Activated CD4-positive, alpha-beta T cell treated with anti-CD3 and anti-CD28 coated beads, Interleukin-2, amount 50 U/mL, for 48 hours (primary cell): Measurements from ENCODE around the gene RIC8A.
A peak's percentile ranks its signal among the peaks of the same experiment; 100 is the strongest.
"Not testable (repeated sequence)": the region's sequence is repeated elsewhere in the genome, so short reads cannot be mapped to it uniquely, and the experiment has no call there.

ENCODE experiments used
- DNase-seq, 2 experiments: peaks; one replicate each; pipeline ENCODE4 v3.0.0-alpha.2; 2020

The RIC8A gene

GRCh38 chr11:207208-207862 is at the start of gene RIC8A, which contains the start of gene BET1L:
RIC8A (plus strand) TSS chr11:207708; CDS start chr11:208855, 1,147 bp downstream.
BET1L (minus strand) TSS chr11:207399; CDS start chr11:207321, 78 bp downstream.
- DNase-seq, result peak; percentile 95 to 96

DNA sequence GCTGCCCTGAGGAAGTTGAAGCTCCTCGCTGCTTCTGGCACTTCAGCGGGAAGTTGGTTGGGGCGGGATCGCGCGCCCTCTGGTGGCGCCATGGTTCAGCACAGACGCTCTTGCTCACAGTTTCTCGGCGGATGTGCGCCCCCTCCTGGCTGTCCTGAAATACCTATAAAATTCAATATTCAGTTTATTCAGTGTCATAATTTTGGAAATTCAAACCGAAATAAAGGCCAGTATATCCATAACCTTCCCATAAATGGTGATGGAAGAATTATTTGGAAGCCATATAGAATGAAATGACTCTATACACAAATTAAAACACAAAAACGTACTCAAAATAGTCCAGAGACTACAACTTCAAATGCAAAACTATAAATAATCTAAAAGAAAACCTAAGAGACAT is 27.3 kb upstream of the RIC8A start:
- not testable (repeated sequence) for DNase-seq

- DNase-seq, result not testable (repeated sequence)
These were observed 18.2 kb upstream of the RIC8A start for GRCh38 chr11:189200-189783.

DNA sequence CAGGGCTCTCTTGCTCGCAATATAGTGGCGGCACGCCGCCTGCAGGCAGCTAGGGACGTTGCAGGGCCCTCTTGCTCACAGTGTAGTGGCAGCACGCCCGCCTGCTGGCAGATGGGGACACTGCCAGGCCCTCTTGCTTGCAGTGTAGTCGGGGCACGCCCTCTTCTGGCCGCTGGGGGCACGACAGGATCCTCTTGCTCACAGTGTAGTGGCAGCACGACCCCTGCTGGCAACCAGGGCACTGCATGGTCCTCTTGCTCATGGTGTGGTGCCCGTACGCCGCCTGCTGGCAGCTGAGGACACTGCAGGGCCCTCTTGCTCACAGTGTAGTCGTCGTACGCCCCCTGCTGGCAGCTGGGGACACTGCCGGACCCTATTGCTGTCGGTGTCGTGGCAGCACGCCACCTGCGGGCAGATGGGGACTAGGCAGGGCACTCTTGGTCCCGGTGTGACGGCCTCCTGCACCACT is 17.6 kb upstream of the RIC8A start:
- DNase-seq, result peak; percentile 56 to 66

DNA sequence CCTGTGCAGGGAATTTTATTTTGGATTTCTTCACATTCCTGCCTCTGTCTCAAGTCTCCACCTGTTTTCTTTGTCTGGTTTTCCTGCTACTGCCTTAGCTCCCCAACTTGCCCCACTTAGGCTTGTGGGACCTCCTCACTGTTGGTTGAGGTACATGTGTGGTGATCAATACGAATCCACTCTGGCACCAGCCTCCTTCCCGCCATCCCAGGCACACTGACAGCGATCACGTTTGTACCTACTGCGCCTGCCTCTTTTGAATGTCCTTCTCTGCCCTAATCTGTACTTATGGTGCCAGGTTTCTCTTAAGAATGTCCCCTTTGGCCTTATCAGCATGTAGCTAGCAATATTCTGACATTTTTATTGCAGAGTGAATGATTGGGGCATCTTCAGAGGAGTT is 17.0 kb upstream of the RIC8A start:
- DNase-seq, result not testable (repeated sequence)

GRCh38 chr11:191490-192478 is 15.7 kb upstream of the RIC8A start:
- peak; percentile 52 to 60 for DNase-seq

- not testable (repeated sequence) for DNase-seq
These were observed 14.8 kb upstream of the RIC8A start, which contains the start of gene SCGB1C1 for GRCh38 chr11:192674-193128. SCGB1C1 (plus strand) TSS chr11:193078; CDS start chr11:193100, 22 bp downstream.

DNA sequence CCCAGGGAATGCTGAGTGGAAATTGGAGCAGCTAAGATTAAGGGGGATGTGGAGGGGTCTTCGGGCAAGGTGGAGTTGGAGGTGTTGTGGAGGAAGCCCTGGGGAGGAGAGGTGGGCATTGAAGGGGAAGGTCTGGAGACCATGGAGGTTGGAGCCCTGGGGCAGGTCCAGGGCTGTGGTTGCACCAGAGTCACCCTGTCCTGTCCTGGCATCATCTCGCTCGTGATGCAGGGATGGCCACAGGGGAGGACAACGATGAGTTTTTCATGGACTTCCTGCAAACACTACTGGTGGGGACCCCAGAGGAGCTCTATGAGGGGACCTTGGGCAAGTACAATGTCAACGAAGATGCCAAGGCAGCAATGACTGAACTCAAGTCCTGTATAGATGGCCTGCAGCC is 14.0 kb upstream of the RIC8A start:
- not testable (repeated sequence) for DNase-seq

DNA sequence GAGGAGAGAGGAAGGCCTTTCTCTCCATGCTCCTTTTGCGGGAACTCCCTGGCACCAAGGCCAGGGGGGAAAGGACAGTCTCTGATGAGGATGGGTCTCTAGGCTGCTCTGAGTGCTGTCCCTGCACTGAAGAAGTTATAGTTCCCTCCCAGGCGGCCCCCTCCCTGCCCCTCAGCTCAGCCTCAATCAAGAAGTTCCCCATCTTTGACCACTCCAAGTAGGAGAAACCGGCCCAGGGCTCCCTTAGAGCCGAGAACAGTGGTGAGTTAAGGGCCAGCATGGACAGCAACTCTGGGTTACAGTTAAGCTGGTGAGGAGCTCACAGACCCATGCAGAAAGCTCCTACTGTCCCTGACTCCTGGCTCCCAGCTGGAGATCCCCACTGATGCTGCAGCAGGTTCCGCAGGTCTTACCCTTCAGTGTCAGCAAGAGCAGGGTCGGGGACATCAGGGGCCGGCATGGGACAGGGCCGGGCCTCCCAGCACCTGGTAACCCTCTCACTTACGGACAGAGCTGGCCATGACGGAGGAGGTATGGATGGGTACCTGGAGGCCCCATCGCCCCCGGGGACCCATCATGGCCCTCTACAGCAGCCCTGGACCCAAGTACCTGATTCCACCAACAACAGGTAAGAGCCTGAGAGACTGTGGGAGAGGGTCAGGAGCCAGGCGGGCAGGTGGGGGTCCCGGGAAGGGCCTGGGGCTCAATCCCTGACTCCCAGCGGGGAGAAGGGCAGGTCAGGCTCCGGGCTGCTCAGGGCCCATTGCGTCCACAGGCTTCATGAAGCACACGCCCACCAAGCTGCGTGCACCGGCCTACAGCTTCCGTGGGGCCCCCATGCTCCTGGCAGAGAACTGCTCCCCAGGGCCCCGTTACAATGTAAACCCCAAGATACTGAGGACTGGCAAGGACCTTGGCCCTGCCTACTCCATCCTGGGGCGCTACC is 10.4 kb upstream of the RIC8A start:
- DNase-seq, result no peak

DNA sequence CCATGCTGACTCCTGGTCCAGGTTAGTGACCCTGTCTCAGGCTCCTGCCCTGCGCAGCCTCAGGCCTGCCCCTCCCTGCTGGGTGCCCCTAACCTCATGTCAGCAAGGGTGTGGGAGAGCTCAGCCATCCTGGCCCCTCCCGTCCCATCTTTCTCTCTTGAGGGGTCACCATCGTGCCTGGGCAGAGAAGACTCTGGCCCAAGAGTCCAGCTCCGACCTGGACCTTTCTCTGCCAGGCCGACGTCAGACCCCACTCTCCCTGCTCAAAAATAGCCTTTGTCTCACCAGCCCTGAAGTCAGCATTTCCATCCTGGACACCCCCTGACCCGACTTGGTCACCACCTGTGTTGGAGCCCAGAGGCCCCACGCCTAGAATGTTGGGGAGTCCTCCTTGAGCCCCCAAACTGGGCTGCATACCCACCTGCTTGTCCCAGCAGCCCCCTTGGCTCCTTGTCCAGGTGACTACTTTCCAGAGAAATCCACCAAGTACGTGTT is 9.7 kb upstream of the RIC8A start:
- DNase-seq, result no peak

DNA sequence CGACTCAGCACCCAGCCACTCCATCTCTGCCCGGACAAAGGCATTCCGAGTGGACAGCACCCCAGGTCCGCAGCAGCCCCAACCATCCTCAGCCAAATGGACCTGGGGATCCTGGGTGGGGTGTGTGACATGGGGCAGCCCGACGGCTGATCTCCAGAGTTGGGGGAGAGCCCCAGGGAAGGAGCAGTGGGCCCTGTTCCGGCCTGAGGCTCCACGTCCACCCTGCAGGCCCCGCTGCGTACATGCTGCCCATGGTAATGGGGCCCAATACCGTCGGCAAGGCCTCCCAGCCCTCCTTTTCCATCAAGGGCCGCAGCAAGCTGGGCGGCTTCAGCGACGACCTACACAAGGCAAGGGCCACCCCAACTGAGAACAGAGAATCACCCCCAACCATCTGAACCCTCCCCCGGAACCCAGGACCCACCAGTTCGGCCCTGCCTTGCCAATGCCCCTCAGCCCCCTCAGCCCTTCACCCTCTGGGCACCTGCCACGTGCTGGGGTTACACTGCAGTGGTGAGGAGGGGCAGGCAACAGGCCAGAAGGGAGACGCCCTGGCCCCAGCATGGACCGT is 9.2 kb upstream of the RIC8A start:
- DNase-seq, result no peak

- DNase-seq, result no peak
These were observed 8.4 kb upstream of the RIC8A start for GRCh38 chr11:199004-199581.

GRCh38 chr11:199782-200181 is 7.7 kb upstream of the RIC8A start:
- DNase-seq, result peak in 1 of 2 experiments; percentile 5

DNA sequence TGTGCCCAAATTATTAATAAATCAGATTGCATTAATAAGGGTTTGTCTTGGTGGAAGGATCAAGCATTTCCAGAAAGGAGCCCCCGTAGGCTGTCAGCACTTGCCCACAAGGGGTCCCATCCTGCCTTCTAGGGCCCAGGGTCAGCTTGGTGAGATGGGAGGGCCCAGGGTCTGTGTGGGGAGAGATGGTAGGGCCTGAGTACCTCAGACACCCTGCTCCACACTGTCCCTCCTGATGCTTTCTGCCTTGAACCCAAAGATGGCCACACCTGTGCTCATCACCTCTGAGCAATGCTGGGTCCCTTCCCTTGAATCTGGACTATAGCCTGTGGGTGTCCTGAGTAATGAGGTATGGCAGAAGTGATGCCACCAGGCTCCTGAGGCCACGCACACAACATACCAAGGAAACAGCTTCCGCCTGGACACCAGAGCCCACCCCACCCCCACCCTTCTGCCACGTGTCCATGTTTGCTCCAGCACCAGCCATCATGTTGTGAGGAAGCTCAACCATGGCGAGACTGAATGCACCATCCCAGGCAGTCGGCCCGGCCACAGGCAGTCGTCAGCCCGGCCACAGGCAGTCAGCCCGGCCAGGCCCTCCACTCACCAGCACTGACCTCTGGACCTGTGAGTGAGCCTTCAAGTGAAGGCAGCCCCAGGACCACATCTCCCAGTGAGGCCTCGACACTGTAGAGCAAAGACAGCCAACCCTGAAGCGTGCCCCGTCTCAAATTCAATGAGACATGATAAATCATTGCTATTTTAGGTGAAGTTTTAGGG is 7.1 kb upstream of the RIC8A start:
- DNase-seq, result no peak

DNA sequence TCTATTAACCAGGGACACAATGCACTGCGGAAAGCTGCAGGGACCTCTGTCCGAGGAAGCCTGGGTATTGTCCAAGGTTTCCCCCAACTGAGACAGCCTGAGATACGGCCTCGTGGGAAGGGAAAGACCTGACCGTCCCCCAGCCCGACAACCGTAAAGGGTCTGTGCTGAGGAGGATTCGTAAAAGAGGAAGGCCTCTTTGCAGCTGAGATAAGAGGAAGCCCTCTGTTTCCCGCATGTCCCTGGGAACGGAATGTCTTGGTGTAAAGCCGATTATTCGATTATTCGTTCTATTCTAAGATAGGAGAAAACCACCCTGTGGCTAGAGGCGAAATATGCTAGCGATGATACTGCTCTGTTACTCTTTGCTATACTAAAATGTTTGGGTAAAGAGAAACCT is 5.5 kb upstream of the RIC8A start:
- peak in 1 of 2 experiments; percentile 23 for DNase-seq

GRCh38 chr11:202490-202889 is 5.0 kb upstream of the RIC8A start:
- DNase-seq, result no peak

DNA sequence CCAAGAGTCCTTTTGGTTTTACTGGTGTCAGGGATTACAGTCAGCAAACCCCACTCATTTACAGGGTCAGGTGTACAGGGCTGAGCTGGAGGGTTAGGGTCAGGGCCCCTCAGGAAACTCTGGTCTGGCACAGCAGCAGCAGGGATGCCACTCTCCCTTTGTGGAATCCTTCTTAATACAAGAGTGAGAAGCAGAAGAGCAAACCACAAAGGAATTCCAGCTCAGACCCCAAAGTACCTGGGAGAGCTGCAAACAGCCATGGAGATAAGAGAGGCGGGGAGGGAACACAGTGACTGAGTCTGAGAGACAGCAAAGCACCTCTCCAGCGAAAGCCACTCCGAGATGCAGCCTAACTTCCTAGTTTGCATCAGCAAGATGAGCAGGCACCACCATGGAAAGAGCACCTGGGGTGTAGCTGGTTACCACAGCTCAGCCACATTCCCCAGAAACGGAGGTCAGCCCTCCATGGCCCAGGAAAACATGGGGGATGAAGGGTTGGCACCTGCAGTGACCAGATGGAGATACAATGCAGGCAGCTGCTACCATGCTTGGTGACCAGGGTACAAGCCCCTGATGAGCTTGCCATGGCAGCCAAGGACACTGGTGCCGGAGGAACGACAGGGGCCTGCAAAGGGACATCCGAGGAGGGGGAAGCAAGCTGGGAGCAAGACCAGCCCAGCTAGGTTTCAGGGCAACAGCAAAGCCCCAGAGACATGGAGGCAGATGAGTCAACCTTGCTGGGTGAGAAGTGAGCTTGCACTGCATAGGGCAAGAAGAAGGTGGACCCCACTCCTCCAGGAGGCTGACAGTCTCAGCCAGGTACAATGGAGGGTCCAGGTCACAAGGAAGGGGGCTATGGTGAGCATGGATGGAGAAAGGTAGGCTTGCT is 4.2 kb upstream of the RIC8A start:
- DNase-seq, result peak in 1 of 2 experiments; percentile 6

GRCh38 chr11:203945-204586 is 3.4 kb upstream of the RIC8A start:
- no peak for DNase-seq
